HEK293 (cell line): Measurements from ENCODE around the gene PALM3.
A peak's percentile ranks its signal among the peaks of the same experiment; 100 is the strongest.

Experiments
- GLI4 ChIP-seq: fragments of 450-650 bp; formaldehyde crosslinking; IDR thresholded peaks from 2 replicates; pipeline ENCODE4 v1.5.1; 2016; ENCODE audit warnings: missing biosample characterization, missing genetic modification characterization
- KLF10 ChIP-seq: fragments of 450-650 bp; IDR thresholded peaks from 2 replicates; pipeline ENCODE4 v1.5.1; 2018; ENCODE audit warnings: missing biosample characterization, mild to moderate bottlenecking, missing genetic modification characterization
- KLF8 ChIP-seq: fragments of 450-650 bp; formaldehyde crosslinking; IDR thresholded peaks from 2 replicates; pipeline ENCODE4 v1.5.1; 2016; ENCODE audit warnings: missing biosample characterization, missing genetic modification characterization
- MYNN ChIP-seq: fragments of 450-650 bp; formaldehyde crosslinking; IDR thresholded peaks from 2 replicates; pipeline ENCODE4 v1.5.1; 2016; ENCODE audit warnings: missing biosample characterization, missing genetic modification characterization, borderline replicate concordance
- MZF1 ChIP-seq: fragments of 450-650 bp; formaldehyde crosslinking; IDR thresholded peaks from 2 replicates; pipeline ENCODE4 v1.5.1; 2017; ENCODE audit warnings: missing biosample characterization, missing genetic modification characterization, borderline replicate concordance
- OVOL3 ChIP-seq: fragments of 450-650 bp; formaldehyde crosslinking; IDR thresholded peaks from 2 replicates; pipeline ENCODE4 v1.5.1; 2016; ENCODE audit warnings: missing biosample characterization, missing genetic modification characterization
- SETDB1 ChIP-seq: IDR thresholded peaks from one replicate; pipeline ENCODE4 v1.6.1; 2017; ENCODE audit warnings: mild to moderate bottlenecking, low read length, moderate library complexity, mixed read lengths; ENCODE audit not compliant: insufficient read length
- SP2 ChIP-seq: fragments of 450-650 bp; formaldehyde crosslinking; IDR thresholded peaks from 2 replicates; pipeline ENCODE4 v1.5.1; 2016; ENCODE audit warnings: missing biosample characterization, missing genetic modification characterization
- WT1 ChIP-seq: fragments of 450-650 bp; formaldehyde crosslinking; IDR thresholded peaks from 2 replicates; pipeline ENCODE4 v1.5.1; 2016; ENCODE audit warnings: missing biosample characterization, missing genetic modification characterization
- ZBTB21 ChIP-seq: fragments of 450-650 bp; formaldehyde crosslinking; IDR thresholded peaks from 2 replicates; pipeline ENCODE4 v1.5.1; 2017; ENCODE audit warnings: missing biosample characterization, missing genetic modification characterization
- ZBTB48 ChIP-seq: fragments of 450-650 bp; formaldehyde crosslinking; IDR thresholded peaks from 2 replicates; pipeline ENCODE4 v1.5.1; 2016; ENCODE audit warnings: missing biosample characterization, missing genetic modification characterization
- ZNF146 ChIP-seq: fragments of 450-650 bp; formaldehyde crosslinking; IDR thresholded peaks from 2 replicates; pipeline ENCODE4 v1.5.1; 2016; ENCODE audit warnings: missing biosample characterization, missing genetic modification characterization
- ZNF174 ChIP-seq: fragments of 450-650 bp; formaldehyde crosslinking; IDR thresholded peaks from 2 replicates; pipeline ENCODE4 v1.5.0; 2017; ENCODE audit warnings: missing biosample characterization, mild to moderate bottlenecking, missing genetic modification characterization
- ZNF18 ChIP-seq: fragments of 450-650 bp; formaldehyde crosslinking; IDR thresholded peaks from 2 replicates; pipeline ENCODE4 v1.5.1; 2016; ENCODE audit warnings: missing biosample characterization, missing genetic modification characterization
- ZNF223 ChIP-seq: fragments of 450-650 bp; formaldehyde crosslinking; IDR thresholded peaks from 2 replicates; pipeline ENCODE4 v1.5.1; 2016; ENCODE audit warnings: missing biosample characterization, missing genetic modification characterization
- ZNF311 ChIP-seq: fragments of 450-650 bp; formaldehyde crosslinking; IDR thresholded peaks from 2 replicates; pipeline ENCODE4 v1.5.1; 2017; ENCODE audit warnings: missing biosample characterization, missing genetic modification characterization, borderline replicate concordance
- ZNF394 ChIP-seq: fragments of 450-650 bp; formaldehyde crosslinking; IDR thresholded peaks from 2 replicates; pipeline ENCODE4 v1.5.1; 2016; ENCODE audit warnings: missing biosample characterization, missing genetic modification characterization, mild to moderate bottlenecking, moderate library complexity, borderline replicate concordance
- ZNF426 ChIP-seq: fragments of 450-650 bp; formaldehyde crosslinking; IDR thresholded peaks from 2 replicates; pipeline ENCODE4 v1.5.1; 2017; ENCODE audit warnings: missing biosample characterization, missing genetic modification characterization, mild to moderate bottlenecking, inconsistent platforms, moderate library complexity
- ZNF510 ChIP-seq: fragments of 450-650 bp; formaldehyde crosslinking; IDR thresholded peaks from 2 replicates; pipeline ENCODE4 v1.5.1; 2018; ENCODE audit warnings: mild to moderate bottlenecking, missing genetic modification characterization, missing biosample characterization; ENCODE audit not compliant: insufficient replicate concordance
- ZNF514 ChIP-seq: fragments of 450-650 bp; formaldehyde crosslinking; IDR thresholded peaks from 2 replicates; pipeline ENCODE4 v1.5.1; 2016; ENCODE audit warnings: missing biosample characterization, missing genetic modification characterization
- ZNF521 ChIP-seq: fragments of 450-650 bp; formaldehyde crosslinking; IDR thresholded peaks from 2 replicates; pipeline ENCODE4 v1.5.1; 2017; ENCODE audit warnings: missing biosample characterization, mild to moderate bottlenecking, missing genetic modification characterization
- ZNF529 ChIP-seq: fragments of 450-650 bp; formaldehyde crosslinking; IDR thresholded peaks from 2 replicates; pipeline ENCODE4 v1.5.1; 2017; ENCODE audit warnings: missing genetic modification characterization, missing biosample characterization; ENCODE audit not compliant: insufficient replicate concordance
- ZNF548 ChIP-seq: fragments of 450-650 bp; formaldehyde crosslinking; IDR thresholded peaks from 2 replicates; pipeline ENCODE4 v1.5.1; 2016; ENCODE audit warnings: missing biosample characterization, missing genetic modification characterization
- ZNF560 ChIP-seq: fragments of 450-650 bp; formaldehyde crosslinking; IDR thresholded peaks from 2 replicates; pipeline ENCODE4 v1.5.1; 2017; ENCODE audit warnings: missing biosample characterization, missing genetic modification characterization, borderline replicate concordance
- ZNF596 ChIP-seq: fragments of 450-650 bp; IDR thresholded peaks from 2 replicates; pipeline ENCODE4 v1.5.0; 2018; ENCODE audit warnings: missing biosample characterization, mild to moderate bottlenecking, missing genetic modification characterization, moderate library complexity
- ZNF600 ChIP-seq: fragments of 450-650 bp; formaldehyde crosslinking; IDR thresholded peaks from 2 replicates; pipeline ENCODE4 v1.5.1; 2016; ENCODE audit warnings: missing biosample characterization, missing genetic modification characterization
- ZNF624 ChIP-seq: fragments of 450-650 bp; formaldehyde crosslinking; IDR thresholded peaks from 2 replicates; pipeline ENCODE4 v1.5.1; 2017; ENCODE audit warnings: missing biosample characterization, missing genetic modification characterization
- ZNF629 ChIP-seq: fragments of 450-650 bp; formaldehyde crosslinking; IDR thresholded peaks from 2 replicates; pipeline ENCODE4 v1.5.1; 2017; ENCODE audit warnings: missing biosample characterization, missing genetic modification characterization
- ZNF664 ChIP-seq: fragments of 450-650 bp; formaldehyde crosslinking; IDR thresholded peaks from 2 replicates; pipeline ENCODE4 v1.5.1; 2016; ENCODE audit warnings: missing biosample characterization, missing genetic modification characterization
- ZNF747 ChIP-seq: fragments of 450-650 bp; formaldehyde crosslinking; IDR thresholded peaks from 2 replicates; pipeline ENCODE4 v1.5.1; 2016; ENCODE audit warnings: missing biosample characterization, missing genetic modification characterization
- ZNF837 ChIP-seq: fragments of 450-650 bp; formaldehyde crosslinking; IDR thresholded peaks from 2 replicates; pipeline ENCODE4 v1.5.1; 2016; ENCODE audit warnings: missing biosample characterization, missing genetic modification characterization
- ZSCAN23 ChIP-seq: fragments of 450-650 bp; formaldehyde crosslinking; IDR thresholded peaks from 2 replicates; pipeline ENCODE4 v1.5.1; 2016; ENCODE audit warnings: missing biosample characterization, missing genetic modification characterization
- ZSCAN5A ChIP-seq: fragments of 450-650 bp; formaldehyde crosslinking; IDR thresholded peaks from 2 replicates; pipeline ENCODE4 v1.5.1; 2016; ENCODE audit warnings: missing biosample characterization, missing genetic modification characterization
- TF ChIP-seq, protein P1 (sequence below): sonication (generic); formaldehyde crosslinking; IDR thresholded peaks from 2 replicates; pipeline ENCODE4 v1.8.1; 2022; ENCODE audit warnings: mild to moderate bottlenecking, moderate library complexity, missing genetic modification reagents

Gene PALM3

DNA sequence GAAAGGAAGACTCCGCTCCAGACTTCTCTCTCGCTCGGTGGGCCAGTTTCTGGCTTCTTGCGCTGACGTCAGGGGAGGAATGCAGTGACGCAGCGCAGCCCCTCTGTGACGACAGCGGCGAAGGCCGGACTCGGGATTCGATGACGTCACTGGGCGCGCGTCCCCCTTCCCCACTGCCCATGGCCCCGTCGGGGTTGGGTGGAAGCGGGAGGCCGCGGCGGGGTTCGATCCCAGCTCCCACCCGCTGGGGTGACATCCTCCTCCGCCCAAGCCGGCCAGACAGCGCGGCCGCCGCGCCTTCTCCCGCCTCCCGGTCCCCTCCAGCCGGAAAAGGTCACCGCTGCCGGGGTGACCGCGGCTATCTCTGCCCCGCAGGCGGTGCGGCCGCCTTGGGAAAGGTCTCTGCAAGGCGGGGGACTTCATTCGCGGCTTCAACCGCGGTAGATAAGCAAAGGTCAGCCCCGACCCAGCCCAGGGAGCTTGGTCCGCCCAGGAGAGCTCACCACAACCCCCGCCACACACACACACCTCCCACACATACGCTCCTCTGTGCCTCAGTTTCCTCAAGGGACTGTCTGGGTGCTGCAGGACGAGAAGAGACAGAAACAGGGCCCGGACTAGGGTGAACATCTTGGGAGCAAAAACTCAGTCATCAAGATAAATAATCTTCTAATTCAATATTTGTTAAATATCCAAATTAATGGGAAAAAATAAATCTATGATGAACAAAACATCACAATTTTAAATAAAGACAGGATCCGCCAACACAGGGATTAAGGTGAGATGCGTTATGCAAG lies 54.9 kb downstream of the PALM3 start (continued):
- TF ChIP-seq SP2 (no peak), ZNF747 (tag by site-specific recombination) (no peak), MYNN (tag by site-specific recombination) (no peak), SETDB1 (no peak), ZBTB21 (peak; percentile 100), ZNF529 (tag by site-specific recombination) (no peak), ZNF596 (tag by site-specific recombination) (peak; percentile 47; the same call in 1 of the 2 replicates), ZNF146 (peak; percentile 47), ZNF514 (tag by site-specific recombination) (no peak), ZNF837 (no peak), ZBTB48 (0 out of 2 replicates have a peak, but pooled peaks have one; percentile 63), ZSCAN5A (tag by site-specific recombination) (peak; percentile 98), WT1 (peak; percentile 70), ZNF521 (no peak), ZNF394 (peak; percentile 74; the same call in 1 of the 2 replicates), ZNF548 (tag by site-specific recombination) (0 out of 2 replicates have a peak, but pooled peaks have one; percentile 28), ZNF600 (tag by site-specific recombination) (peak; percentile 69), ZNF223 (tag by site-specific recombination) (no peak), ZNF18 (no peak), ZNF629 (tag by site-specific recombination) (peak; percentile 100), MZF1 (peak; percentile 94), GLI4 (peak; percentile 89), KLF10 (tag by site-specific recombination) (peak; percentile 88), ZNF624 (no peak), ZNF311 (tag by site-specific recombination) (no peak), ZNF426 (no peak), ZNF510 (tag by site-specific recombination) (no peak), OVOL3 (tag by site-specific recombination) (peak; percentile 47; the same call in 1 of the 2 replicates), ZNF560 (no peak), ZSCAN23 (tag by site-specific recombination) (peak; percentile 92), ZNF174 (tag by site-specific recombination) (no peak), KLF8 (peak; percentile 78), ZNF664 (tag by site-specific recombination) (peak; percentile 56; the same call in 1 of the 2 replicates)
- TF ChIP-seq, protein P1, sequence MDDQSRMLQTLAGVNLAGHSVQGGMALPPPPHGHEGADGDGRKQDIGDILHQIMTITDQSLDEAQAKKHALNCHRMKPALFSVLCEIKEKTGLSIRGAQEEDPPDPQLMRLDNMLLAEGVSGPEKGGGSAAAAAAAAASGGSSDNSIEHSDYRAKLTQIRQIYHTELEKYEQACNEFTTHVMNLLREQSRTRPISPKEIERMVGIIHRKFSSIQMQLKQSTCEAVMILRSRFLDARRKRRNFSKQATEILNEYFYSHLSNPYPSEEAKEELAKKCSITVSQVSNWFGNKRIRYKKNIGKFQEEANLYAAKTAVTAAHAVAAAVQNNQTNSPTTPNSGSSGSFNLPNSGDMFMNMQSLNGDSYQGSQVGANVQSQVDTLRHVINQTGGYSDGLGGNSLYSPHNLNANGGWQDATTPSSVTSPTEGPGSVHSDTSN (CRISPR knock-in tag), result no peak; the same call in 1 of the 2 replicates
